GM06990 (cell line): ENCODE data around the gene SPON2.

Experiments used
- DNase-seq: peaks from one replicate; pipeline ENCODE4 v3.0.0-alpha.2; 2011; ENCODE audit not compliant: insufficient read length; ENCODE audit errors: extremely low read depth
- H3K27me3 ChIP-seq: replicated peaks from 2 replicates; pipeline ENCODE4 v1.6.0; 2011; ENCODE audit warnings: low read length; ENCODE audit not compliant: control insufficient read depth, insufficient read depth
- H3K36me3 ChIP-seq: 2 replicates; pipeline ENCODE4 v1.5.1; 2011; ENCODE audit warnings: low read length; ENCODE audit not compliant: control insufficient read depth, insufficient read depth
- H3K4me3 ChIP-seq: replicated peaks from 2 replicates; pipeline ENCODE4 v1.5.1; 2011; ENCODE audit warnings: low read depth, mild to moderate bottlenecking, control low read depth, low read length
- CTCF ChIP-seq: IDR thresholded peaks from 2 replicates; pipeline ENCODE4 v1.5.1; 2011; ENCODE audit warnings: low read length, control low read depth, mild to moderate bottlenecking, inconsistent platforms; ENCODE audit not compliant: insufficient read depth, poor library complexity, severe bottlenecking

The SPON2 gene

GRCh38 chr4:1169691-1170096 is 2.7 kb downstream of the SPON2 start:
- no peak for DNase-seq
- Histone ChIP-seq H3K4me3 (no peak overlapping the region), H3K27me3 (no peaks in the 10 kb centered on the region; the same call in 1 of the 2 replicates), H3K36me3 (no peaks in the 10 kb centered on the region; the same call in 1 of the 2 replicates)
- no peak for TF ChIP-seq CTCF

GRCh38 chr4:1169171-1169671 is 3.2 kb downstream of the SPON2 start:
- no peaks in the 10 kb centered on the region; the same call in 1 of the 2 replicates for H3K27me3 ChIP-seq
- H3K4me3 ChIP-seq: no peak overlapping the region
- H3K36me3 ChIP-seq: no peaks in the 10 kb centered on the region; the same call in 1 of the 2 replicates
- no peak for DNase-seq
- TF ChIP-seq CTCF: no peak

GRCh38 chr4:1168191-1169101 is 3.9 kb downstream of the SPON2 start:
- H3K4me3 ChIP-seq: peak overlapping the region; percentile 82
- no peak for DNase-seq
- H3K36me3 ChIP-seq: no peaks in the 10 kb centered on the region; the same call in 1 of the 2 replicates
- no peak for TF ChIP-seq CTCF
- no peaks in the 10 kb centered on the region; the same call in 1 of the 2 replicates for H3K27me3 ChIP-seq

- H3K36me3 ChIP-seq: no peaks in the 10 kb centered on the region; the same call in 1 of the 2 replicates
- peak; percentile 93 for TF ChIP-seq CTCF
- peak; percentile 82 for DNase-seq
- no peaks in the 10 kb centered on the region; the same call in 1 of the 2 replicates for H3K27me3 ChIP-seq
- peak overlapping the region; percentile 82 for H3K4me3 ChIP-seq
Measured at GRCh38 chr4:1167244-1167949, 5.0 kb downstream of the SPON2 start.

- no peak for TF ChIP-seq CTCF
- no peaks in the 10 kb centered on the region; the same call in 1 of the 2 replicates for H3K36me3 ChIP-seq
- H3K27me3 ChIP-seq: no peaks in the 10 kb centered on the region; the same call in 1 of the 2 replicates
- no peak for DNase-seq
- H3K4me3 ChIP-seq: peak overlapping the region; percentile 82
Measured at GRCh38 chr4:1166509-1167243, 5.7 kb downstream of the SPON2 start.
